HFFc6 (cell line): ENCODE measurements around the gene BRINP3. TPM values are rescaled to one million over a fixed set of nuclear protein-coding genes. Genes with fewer than 3 reads are reported as not detected.
A peak's percentile ranks its signal among the peaks of the same experiment; 100 is the strongest.

Source experiments
- DNase-seq: peaks from one replicate; pipeline ENCODE4 v3.0.0-alpha.2; 2018
- H3K27ac Mint-ChIP-seq: 2 replicates; pipeline ENCODE4 v1.8.0; 2020; ENCODE audit warnings: mild to moderate bottlenecking, mixed read lengths
- H3K27me3 Mint-ChIP-seq: 2 replicates; pipeline ENCODE4 v1.8.0; 2021; ENCODE audit warnings: mild to moderate bottlenecking, moderate library complexity, mixed read lengths; ENCODE audit not compliant: insufficient read depth
- H3K36me3 Mint-ChIP-seq: 2 replicates; pipeline ENCODE4 v1.8.0; 2021; ENCODE audit warnings: low read depth, mixed read lengths
- H3K4me1 Mint-ChIP-seq: 2 replicates; pipeline ENCODE4 v1.8.0; 2020; ENCODE audit warnings: low read depth, mixed read lengths
- H3K4me3 Mint-ChIP-seq: 2 replicates; pipeline ENCODE4 v1.8.0; 2020; ENCODE audit warnings: mild to moderate bottlenecking, moderate library complexity, mixed read lengths
- H3K9me3 Mint-ChIP-seq: 2 replicates; pipeline ENCODE4 v1.8.0; 2020; ENCODE audit warnings: mild to moderate bottlenecking, mixed read lengths
- total RNA-seq, 6 experiments: library from RNA; stranded (reverse); fragmentation: NEBNext Ultra II Directional; extraction: Animal tissue kit (Norgen Biotek cat#: 25700); gene quantifications; 2 replicates in 1 of 6; 3 replicates in 5 of 6; pipeline ENCODE4 v1.2.3, GENCODE V29; 2021
- TF ChIP-seq, protein P1 (sequence below): fragments of 200-600 bp; sonication (generic); IDR thresholded peaks from 2 replicates; pipeline ENCODE4 v1.5.0; 2021; ENCODE audit warnings: antibody characterized with exemption, mild to moderate bottlenecking

Gene BRINP3
- total RNA-seq, 6 experiments from 2014 or later: not detected

DNA sequence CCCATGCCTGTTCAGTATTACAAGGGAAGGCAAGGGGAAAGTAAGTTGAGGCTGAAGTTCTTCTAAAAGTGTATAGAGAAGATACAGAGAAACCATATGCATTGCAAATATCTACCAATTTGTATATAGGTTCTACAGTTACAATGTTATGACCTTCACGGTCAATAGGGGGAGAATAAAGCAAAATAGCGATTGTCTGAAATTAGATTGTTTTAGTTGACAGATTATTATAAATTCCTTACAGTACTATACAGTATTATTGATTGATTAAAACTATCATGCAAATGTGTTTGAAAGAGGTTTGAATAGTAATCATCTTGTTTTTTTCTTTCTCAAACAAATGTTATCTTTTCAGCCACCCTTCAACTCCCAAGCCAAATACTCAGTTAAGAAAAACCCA lies 13.7 kb upstream of the BRINP3 start:
- no peak for DNase-seq
- Mint-ChIP-seq H3K4me1 (no peaks in the 10 kb centered on the region), H3K4me3 (no peak overlapping the region), H3K27ac (no peak overlapping the region), H3K36me3 (no peaks in the 10 kb centered on the region; the same call in 1 of the 2 replicates), H3K9me3 (peaks cover 16% of the 10 kb centered on the region), H3K27me3 (no peaks in the 10 kb centered on the region)
- TF ChIP-seq, protein P1, sequence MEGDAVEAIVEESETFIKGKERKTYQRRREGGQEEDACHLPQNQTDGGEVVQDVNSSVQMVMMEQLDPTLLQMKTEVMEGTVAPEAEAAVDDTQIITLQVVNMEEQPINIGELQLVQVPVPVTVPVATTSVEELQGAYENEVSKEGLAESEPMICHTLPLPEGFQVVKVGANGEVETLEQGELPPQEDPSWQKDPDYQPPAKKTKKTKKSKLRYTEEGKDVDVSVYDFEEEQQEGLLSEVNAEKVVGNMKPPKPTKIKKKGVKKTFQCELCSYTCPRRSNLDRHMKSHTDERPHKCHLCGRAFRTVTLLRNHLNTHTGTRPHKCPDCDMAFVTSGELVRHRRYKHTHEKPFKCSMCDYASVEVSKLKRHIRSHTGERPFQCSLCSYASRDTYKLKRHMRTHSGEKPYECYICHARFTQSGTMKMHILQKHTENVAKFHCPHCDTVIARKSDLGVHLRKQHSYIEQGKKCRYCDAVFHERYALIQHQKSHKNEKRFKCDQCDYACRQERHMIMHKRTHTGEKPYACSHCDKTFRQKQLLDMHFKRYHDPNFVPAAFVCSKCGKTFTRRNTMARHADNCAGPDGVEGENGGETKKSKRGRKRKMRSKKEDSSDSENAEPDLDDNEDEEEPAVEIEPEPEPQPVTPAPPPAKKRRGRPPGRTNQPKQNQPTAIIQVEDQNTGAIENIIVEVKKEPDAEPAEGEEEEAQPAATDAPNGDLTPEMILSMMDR: no peak

DNA sequence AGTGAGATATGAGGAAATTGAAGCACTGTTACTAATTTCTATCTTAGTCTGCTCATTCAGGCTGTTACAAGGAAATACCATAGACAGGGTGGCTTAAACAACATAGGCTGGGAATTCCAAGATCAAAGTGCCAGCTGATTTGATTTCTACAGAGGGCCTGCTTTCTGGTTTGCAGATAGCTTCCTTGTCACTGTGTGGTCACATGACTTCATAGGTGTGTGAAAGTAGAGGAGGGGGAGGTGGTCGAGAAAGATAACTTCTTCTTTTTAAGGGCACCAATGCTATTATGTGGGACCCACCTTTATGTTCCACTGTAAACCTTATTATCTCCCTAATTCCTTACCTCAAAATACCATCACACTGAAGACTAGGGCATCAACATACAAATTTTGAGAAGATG lies 6.4 kb upstream of the BRINP3 start:
- no peak overlapping the region for H3K4me3 Mint-ChIP-seq

DNA sequence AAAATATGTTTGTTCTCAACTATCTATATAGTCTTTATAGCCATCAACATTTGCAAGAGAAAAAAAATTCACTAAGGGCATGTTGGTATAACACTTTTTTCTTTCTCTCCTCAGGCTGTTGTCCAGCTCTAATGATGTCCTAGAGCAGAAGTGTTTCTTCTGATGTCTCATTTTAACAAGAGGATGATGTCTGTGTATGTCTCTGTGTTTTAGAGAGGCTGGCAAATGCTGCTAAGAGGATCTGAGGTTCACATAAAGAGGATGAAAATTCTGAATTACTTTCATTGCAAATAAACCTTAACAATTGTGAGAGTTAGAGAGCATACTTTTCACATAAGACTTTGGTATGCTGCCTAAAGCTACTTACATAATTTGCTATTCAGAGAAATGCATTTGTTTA lies 2.6 kb upstream of the BRINP3 start:
- H3K4me3 Mint-ChIP-seq: no peak overlapping the region
- TF ChIP-seq, protein P1: no peak
- H3K27me3 Mint-ChIP-seq: peaks cover 8% of the 10 kb centered on the region
- no peak overlapping the region for H3K27ac Mint-ChIP-seq
- no peak for DNase-seq
- no peaks in the 10 kb centered on the region; the same call in 1 of the 2 replicates for H3K9me3 Mint-ChIP-seq
- H3K4me1 Mint-ChIP-seq: no peaks in the 10 kb centered on the region; the same call in 1 of the 2 replicates
- no peaks in the 10 kb centered on the region for H3K36me3 Mint-ChIP-seq

More for the DNA sequence above, 6.4 kb upstream of the BRINP3 start:
- H3K36me3 Mint-ChIP-seq: no peaks in the 10 kb centered on the region
- H3K27me3 Mint-ChIP-seq: no peaks in the 10 kb centered on the region
- no peaks in the 10 kb centered on the region; the same call in 1 of the 2 replicates for H3K4me1 Mint-ChIP-seq
- TF ChIP-seq, protein P1: no peak
- peaks cover 2% of the 10 kb centered on the region for H3K9me3 Mint-ChIP-seq
- DNase-seq: no peak
- H3K27ac Mint-ChIP-seq: no peak overlapping the region

DNA sequence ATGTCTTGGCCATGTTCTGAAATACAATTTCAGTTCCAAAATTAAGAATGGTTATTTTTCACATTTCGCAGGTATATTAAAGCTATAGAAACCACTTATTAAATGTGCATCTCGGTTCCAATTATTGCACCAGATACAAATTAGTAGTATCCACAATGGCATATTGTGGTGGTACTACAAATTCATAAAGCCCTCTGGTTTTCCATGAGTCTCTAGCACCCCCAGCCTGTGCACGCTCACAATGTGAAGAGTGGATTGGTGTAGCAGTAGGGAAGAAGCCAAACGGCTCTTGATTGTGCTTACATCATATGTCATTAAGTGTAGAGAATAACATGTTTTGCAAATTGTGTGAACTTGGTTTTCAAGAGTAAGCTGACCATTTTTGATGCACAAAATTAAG lies 1.9 kb upstream of the BRINP3 start:
- peaks cover 8% of the 10 kb centered on the region for H3K27me3 Mint-ChIP-seq
- no peak overlapping the region for H3K4me3 Mint-ChIP-seq
- no peak overlapping the region for H3K27ac Mint-ChIP-seq

DNA sequence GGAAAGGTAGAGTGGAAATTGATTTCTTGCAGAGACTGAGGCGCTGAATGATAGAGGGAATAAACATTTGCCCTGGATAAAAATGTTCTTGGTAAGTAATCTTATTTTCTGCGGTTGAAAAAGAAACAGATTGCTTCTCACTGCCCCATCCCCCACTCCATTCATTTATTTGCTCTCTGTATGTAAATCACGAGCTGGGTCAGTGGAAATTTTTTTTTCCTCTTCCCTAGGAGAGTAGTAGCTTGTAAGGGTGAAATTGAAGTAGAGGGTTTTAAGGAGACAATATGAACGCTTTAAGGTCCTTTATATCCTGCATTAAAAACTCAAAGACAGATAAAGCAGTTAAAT lies 1.4 kb upstream of the BRINP3 start:
- H3K27me3 Mint-ChIP-seq: peaks cover 8% of the 10 kb centered on the region
- TF ChIP-seq, protein P1: no peak
- no peaks in the 10 kb centered on the region for H3K36me3 Mint-ChIP-seq
- peaks cover 2% of the 10 kb centered on the region; the same call in 1 of the 2 replicates for H3K9me3 Mint-ChIP-seq
- no peak for DNase-seq
- no peaks in the 10 kb centered on the region; the same call in 1 of the 2 replicates for H3K4me1 Mint-ChIP-seq
- H3K27ac Mint-ChIP-seq: no peak overlapping the region
- H3K4me3 Mint-ChIP-seq: peak overlapping the region; percentile 82

More for the DNA sequence above, 1.9 kb upstream of the BRINP3 start:
- Mint-ChIP-seq H3K4me1 (no peaks in the 10 kb centered on the region; the same call in 1 of the 2 replicates), H3K36me3 (no peaks in the 10 kb centered on the region), H3K9me3 (no peaks in the 10 kb centered on the region; the same call in 1 of the 2 replicates)
- no peak for DNase-seq
- TF ChIP-seq, protein P1: no peak
